ENCODE data around the gene S100B. TPM values are rescaled to one million over a fixed set of nuclear protein-coding genes. Genes with fewer than 3 reads are reported as not detected.

Gene S100B
- total RNA-seq, 1 donor from 2014 or later = 7.5 TPM

GRCh38 chr21:46560568-46561444 lies 44.1 kb downstream of the S100B start:
- DNase-seq (ENCODE audit: low spot score) = no peak

- no peak for DNase-seq (ENCODE audit: low spot score)
Observed at GRCh38 chr21:46559291-46559983, 45.4 kb downstream of the S100B start.

DNA sequence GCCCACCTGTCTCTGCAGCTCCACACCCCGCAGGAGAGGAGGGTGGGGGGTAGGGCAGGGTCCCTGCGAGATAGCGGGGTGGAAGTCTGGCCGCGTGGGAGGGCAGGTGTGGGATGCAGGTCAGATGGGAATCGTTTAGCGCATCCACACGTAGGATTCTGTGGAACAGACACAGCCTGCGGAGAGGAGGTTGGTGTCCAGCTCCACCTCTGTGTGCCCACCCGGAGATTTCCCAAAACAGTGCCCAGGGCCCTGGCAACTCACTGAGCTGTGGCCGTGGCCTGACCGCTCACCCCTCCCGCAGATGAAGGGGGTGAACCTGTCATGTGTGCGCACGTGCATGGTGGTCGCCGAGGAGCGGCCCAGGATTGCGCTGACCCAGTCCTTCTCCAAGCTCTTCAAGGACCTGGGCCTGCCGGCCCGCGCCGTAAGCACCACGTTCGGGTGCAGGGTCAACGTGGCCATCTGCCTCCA lies 46.9 kb downstream of the S100B start:
- no peak for DNase-seq (ENCODE audit: low spot score)

DNA sequence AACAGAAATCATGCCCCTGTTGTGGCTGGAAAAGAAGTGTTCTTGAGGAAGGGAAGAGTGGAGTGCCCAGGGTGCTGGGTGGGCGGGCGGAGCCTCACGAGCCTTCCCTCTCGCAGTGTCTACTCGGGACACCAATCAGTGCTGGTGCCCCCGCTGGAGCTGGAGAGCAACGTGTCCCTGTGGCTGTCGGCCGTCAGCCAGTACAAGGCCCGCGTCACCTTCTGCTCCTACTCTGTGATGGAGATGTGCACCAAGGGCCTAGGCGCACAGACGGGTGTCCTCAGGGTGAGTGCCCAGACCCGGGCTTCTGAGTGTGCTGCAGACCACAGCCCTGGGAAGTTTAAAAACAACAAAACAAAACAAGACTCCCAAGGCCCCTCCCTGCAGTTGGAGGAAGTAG lies 47.4 kb downstream of the S100B start:
- no peak for DNase-seq (ENCODE audit: low spot score)

DNA sequence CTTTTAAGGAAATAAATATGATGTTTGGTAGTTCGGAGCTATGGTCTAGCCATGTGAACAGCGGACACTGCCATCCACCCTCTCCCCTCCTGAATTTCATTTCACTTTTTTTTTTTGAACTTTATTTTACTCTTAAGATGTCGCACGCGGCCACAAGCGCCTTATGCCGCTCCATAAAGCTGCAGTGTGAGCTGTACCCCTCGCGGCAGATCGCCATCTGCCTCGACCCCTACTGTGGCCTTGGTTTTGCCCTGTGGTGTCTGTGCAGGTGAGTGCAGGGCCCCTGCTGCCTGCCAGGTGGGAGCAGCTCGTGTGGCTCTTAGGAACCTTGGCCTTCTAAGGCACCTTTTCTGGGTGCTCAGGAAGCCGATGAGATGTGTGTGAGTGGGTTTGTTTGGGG lies 48.1 kb downstream of the S100B start:
- no peak for DNase-seq (ENCODE audit: low spot score)

GRCh38 chr21:46555678-46556077 lies 49.2 kb downstream of the S100B start:
- no peak for DNase-seq (ENCODE audit: low spot score)

DNA sequence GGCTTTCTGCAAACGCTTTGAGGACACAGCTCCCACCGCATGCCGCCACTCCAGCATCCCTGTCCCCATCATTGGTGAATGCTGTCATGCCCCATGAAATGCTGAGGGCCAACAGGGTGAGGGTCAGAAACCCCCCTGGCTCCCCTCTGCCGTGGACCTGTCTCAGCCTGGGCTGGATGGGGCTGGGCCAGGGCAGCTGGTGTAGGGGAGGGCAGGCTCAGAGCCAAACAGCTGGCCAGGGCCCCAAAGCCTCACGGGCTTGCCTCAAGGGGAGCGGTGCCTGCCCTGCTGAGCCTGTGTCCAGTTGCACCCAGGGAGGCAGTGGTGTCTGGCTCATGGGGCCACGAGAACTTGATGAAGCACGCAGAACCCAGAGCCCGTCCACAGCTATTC lies 49.7 kb downstream of the S100B start:
- no peak for DNase-seq (ENCODE audit: low spot score)

- no peak for DNase-seq (ENCODE audit: low spot score)
Observed at GRCh38 chr21:46554431-46555224, 50.3 kb downstream of the S100B start.

GRCh38 chr21:46553993-46554392 lies 50.9 kb downstream of the S100B start:
- no peak for DNase-seq (ENCODE audit: low spot score)

GRCh38 chr21:46552865-46553379 lies 52.0 kb downstream of the S100B start:
- no peak for DNase-seq (ENCODE audit: low spot score)

- no peak for DNase-seq (ENCODE audit: low spot score)
Observed at GRCh38 chr21:46552274-46552673, 52.6 kb downstream of the S100B start.

GRCh38 chr21:46551636-46552241 lies 53.1 kb downstream of the S100B start:
- no peak for DNase-seq (ENCODE audit: low spot score)

DNA sequence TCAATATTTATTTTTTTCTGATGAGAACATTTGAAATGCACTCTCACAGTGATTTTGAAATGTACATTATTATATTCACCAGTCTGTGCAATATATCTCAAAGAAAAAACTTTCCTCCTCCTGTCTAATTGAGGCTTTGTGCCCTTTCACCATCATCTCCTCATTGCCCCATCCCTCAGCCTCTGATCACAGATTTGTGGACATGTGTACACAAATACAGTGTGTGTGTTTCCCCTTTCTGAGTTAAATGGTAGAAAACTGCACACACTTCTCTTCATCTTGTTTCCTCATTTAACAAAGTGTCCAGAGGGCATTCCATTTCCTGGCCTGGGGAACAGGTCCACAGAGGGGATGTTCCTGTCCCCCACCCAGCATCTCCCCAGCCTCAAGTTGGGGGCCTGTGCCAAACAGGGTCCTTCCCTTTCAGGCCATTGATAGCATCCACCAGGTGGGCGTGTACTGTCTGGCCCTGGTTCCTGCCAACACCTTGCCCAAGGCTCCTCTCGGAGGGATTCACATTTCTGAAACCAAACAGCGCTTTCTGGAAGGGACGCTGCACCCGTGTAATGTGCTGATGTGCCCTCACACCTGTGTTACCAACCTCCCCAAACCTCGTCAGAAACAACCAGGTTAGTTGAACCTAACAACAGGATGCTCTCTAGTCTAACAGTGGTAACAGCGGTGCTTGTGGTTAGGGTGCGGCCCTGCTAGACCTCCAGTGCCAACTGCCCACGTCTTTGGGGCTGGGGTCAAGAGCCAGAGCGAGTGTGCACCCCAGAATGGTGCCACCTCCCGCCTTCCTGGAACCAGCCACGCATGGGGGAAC lies 54.6 kb downstream of the S100B start:
- no peak for DNase-seq (ENCODE audit: low spot score)

- DNase-seq (ENCODE audit: low spot score) = no peak
Observed at GRCh38 chr21:46549650-46550049, 55.2 kb downstream of the S100B start.

Other genes starting within 250 kb of the S100B start
- gene DIP2A, start 146.2 kb downstream of the S100B start, total RNA-seq = 42.5 TPM
- gene PRMT2, start 30.6 kb upstream of the S100B start, total RNA-seq = 104 TPM

All from mucosa of gallbladder (tissue), 1 donor.